Nephron progenitor cell (in vitro differentiated cells): ENCODE results near the gene MFNG.

ENCODE experiments used
- DNase-seq: peaks from one replicate; pipeline ENCODE4 v3.0.0; 2021
- H3K27ac Mint-ChIP-seq: 2 replicates; pipeline ENCODE4 v1.8.0; 2021; ENCODE audit warnings: mild to moderate bottlenecking, moderate library complexity, mixed read lengths
- H3K27me3 Mint-ChIP-seq: 2 replicates; pipeline ENCODE4 v1.8.0; 2021; ENCODE audit warnings: mild to moderate bottlenecking, low read depth, mixed read lengths; ENCODE audit not compliant: poor library complexity
- H3K36me3 Mint-ChIP-seq: 2 replicates; pipeline ENCODE4 v1.8.0; 2021; ENCODE audit warnings: low read depth, mixed read lengths
- H3K4me1 Mint-ChIP-seq: 2 replicates; pipeline ENCODE4 v1.8.0; 2021; ENCODE audit warnings: mixed read lengths
- H3K4me3 Mint-ChIP-seq: 2 replicates; pipeline ENCODE4 v1.8.0; 2021; ENCODE audit warnings: mild to moderate bottlenecking, moderate library complexity, mixed read lengths
- H3K9me3 Mint-ChIP-seq: 2 replicates; pipeline ENCODE4 v1.8.0; 2021; ENCODE audit warnings: mild to moderate bottlenecking, moderate library complexity, mixed read lengths
- TF ChIP-seq, protein P1 (sequence below): fragments of 200-600 bp; sonication (generic); IDR thresholded peaks from 2 replicates; pipeline ENCODE4 v1.5.0; 2021; ENCODE audit warnings: antibody characterized with exemption

Gene MFNG

DNA sequence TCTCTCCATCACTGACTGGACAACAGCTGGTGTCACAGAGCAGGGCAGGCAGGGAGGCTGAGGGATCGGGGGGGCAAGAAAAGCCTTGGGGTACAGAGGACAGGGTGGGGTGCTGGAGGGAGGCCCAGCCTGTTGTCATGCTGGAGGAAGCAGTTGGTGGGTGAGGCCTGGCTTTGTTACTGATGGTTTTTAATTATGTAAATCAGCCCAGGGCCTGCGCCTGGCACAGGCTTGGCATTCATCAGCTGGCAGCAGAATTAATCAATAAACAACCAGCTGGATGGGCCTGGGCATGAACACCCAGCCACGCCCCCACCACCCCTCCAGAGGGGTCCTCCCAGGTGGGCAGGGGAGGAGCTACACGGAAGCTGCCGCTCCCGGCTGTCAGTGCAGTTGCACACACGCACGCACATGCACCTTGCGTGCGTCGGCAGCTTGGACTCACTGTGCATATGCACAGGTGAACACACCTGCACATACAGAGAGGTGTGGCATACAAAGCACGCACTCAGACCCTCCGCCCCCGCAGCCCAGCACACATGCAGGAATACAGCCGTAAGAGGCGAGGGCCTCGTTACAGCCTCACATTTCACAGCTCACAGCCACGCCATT lies 37.6 kb downstream of the MFNG start:
- no peak overlapping the region for H3K4me3 Mint-ChIP-seq
- no peaks in the 10 kb centered on the region for H3K36me3 Mint-ChIP-seq
- peaks cover 11% of the 10 kb centered on the region for H3K9me3 Mint-ChIP-seq
- TF ChIP-seq, protein P1, sequence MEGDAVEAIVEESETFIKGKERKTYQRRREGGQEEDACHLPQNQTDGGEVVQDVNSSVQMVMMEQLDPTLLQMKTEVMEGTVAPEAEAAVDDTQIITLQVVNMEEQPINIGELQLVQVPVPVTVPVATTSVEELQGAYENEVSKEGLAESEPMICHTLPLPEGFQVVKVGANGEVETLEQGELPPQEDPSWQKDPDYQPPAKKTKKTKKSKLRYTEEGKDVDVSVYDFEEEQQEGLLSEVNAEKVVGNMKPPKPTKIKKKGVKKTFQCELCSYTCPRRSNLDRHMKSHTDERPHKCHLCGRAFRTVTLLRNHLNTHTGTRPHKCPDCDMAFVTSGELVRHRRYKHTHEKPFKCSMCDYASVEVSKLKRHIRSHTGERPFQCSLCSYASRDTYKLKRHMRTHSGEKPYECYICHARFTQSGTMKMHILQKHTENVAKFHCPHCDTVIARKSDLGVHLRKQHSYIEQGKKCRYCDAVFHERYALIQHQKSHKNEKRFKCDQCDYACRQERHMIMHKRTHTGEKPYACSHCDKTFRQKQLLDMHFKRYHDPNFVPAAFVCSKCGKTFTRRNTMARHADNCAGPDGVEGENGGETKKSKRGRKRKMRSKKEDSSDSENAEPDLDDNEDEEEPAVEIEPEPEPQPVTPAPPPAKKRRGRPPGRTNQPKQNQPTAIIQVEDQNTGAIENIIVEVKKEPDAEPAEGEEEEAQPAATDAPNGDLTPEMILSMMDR, result no peak
- H3K27ac Mint-ChIP-seq, result peak overlapping the region; percentile 52
- H3K4me1 Mint-ChIP-seq, result peaks cover 25% of the 10 kb centered on the region
- H3K27me3 Mint-ChIP-seq, result peaks cover 43% of the 10 kb centered on the region
- DNase-seq, result no peak

DNA sequence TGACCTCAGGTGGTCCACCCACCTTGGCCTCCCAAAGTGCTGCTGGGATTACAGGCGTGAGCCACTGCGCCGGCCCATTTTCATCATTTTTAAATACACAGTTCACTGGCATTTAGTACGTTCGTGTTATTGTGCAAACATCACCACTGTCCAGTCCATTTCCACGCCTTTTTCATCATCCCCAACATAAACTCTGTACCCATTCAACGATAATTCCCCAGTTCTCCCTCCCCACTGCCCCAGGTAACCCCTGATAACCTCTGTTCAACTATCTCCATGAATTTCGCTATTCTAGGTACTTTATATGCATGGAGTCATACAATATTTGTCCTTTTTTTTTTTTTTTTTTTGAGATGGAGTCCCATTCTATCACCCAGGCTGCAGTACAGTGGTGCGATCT lies 40.7 kb downstream of the MFNG start:
- DNase-seq, result no peak
- Mint-ChIP-seq H3K36me3 (no peaks in the 10 kb centered on the region), H3K9me3 (peaks cover 17% of the 10 kb centered on the region), H3K27me3 (peaks cover 49% of the 10 kb centered on the region), H3K4me3 (no peak overlapping the region), H3K4me1 (peaks cover 35% of the 10 kb centered on the region), H3K27ac (no peak overlapping the region)
- TF ChIP-seq, protein P1, result no peak

GRCh38 chr22:37443977-37444376 lies 42.2 kb downstream of the MFNG start:
- TF ChIP-seq, protein P1, result no peak
- no peak for DNase-seq
- Mint-ChIP-seq H3K9me3 (peaks cover 20% of the 10 kb centered on the region), H3K27ac (no peak overlapping the region), H3K4me1 (peaks cover 20% of the 10 kb centered on the region), H3K36me3 (no peaks in the 10 kb centered on the region), H3K27me3 (peaks cover 59% of the 10 kb centered on the region), H3K4me3 (no peak overlapping the region)

DNA sequence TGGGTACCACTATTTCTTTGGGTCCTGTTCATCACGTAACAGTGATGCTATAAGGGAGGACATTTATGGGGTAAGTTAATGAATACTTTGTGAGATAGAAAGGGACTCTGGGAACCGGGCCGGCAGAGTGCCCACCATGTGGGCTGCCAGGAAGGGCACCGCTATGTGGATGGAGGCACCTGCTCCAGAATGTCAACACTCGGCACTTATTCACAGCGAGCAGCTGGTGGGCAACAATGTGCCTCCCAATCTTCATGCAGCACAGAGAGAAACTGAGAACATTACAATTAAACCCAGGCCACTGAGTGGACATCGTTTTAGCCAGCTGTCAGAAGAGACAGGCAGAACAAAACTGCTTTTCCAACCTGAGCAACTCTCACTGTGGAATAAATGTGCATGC lies 43.1 kb downstream of the MFNG start:
- no peak for DNase-seq
- TF ChIP-seq, protein P1, result no peak
- Mint-ChIP-seq H3K4me3 (no peak overlapping the region), H3K27ac (no peak overlapping the region), H3K27me3 (peaks cover 63% of the 10 kb centered on the region), H3K4me1 (peaks cover 13% of the 10 kb centered on the region), H3K36me3 (no peaks in the 10 kb centered on the region), H3K9me3 (peaks cover 20% of the 10 kb centered on the region)

DNA sequence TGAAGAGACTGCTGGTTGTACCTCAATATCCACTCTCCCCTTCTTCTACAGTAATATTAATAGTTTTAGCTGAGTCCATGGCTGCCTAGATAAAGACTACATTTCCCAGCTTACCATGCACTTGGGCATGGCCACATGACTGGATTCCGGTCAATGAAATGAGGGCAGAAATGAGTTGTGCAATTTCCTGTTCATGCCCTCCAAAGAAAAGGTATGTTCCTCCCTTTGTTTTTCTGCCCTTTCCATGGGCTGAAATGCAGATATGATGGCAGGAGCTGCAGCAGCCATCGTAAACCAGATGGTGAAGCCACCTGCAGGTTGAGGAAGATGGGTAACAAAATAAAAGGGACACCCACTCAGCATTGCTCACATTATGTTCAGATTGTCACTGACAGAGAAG lies 43.6 kb downstream of the MFNG start:
- TF ChIP-seq, protein P1, result no peak

GRCh38 chr22:37442135-37442534 lies 44.0 kb downstream of the MFNG start:
- no peak overlapping the region for H3K4me3 Mint-ChIP-seq
- no peak overlapping the region for H3K27ac Mint-ChIP-seq
- H3K36me3 Mint-ChIP-seq, result no peaks in the 10 kb centered on the region
- peaks cover 63% of the 10 kb centered on the region for H3K27me3 Mint-ChIP-seq
- TF ChIP-seq, protein P1, result no peak
- H3K9me3 Mint-ChIP-seq, result peaks cover 20% of the 10 kb centered on the region
- peaks cover 10% of the 10 kb centered on the region for H3K4me1 Mint-ChIP-seq
- DNase-seq, result no peak

More for the DNA sequence above, 43.6 kb downstream of the MFNG start:
- Mint-ChIP-seq H3K4me3 (no peak overlapping the region), H3K9me3 (peaks cover 20% of the 10 kb centered on the region), H3K27ac (no peak overlapping the region), H3K36me3 (no peaks in the 10 kb centered on the region), H3K4me1 (peaks cover 10% of the 10 kb centered on the region), H3K27me3 (peaks cover 63% of the 10 kb centered on the region)
- DNase-seq, result no peak
